ENCODE data around the gene C20orf173.

The C20orf173 gene

GRCh38 chr20:35506872-35507638, 22.4 kb downstream of the C20orf173 start:
- DNase-seq (ENCODE audit: low spot score), result no peak

GRCh38 chr20:35506179-35506578, 23.3 kb downstream of the C20orf173 start:
- no peak for DNase-seq (ENCODE audit: low spot score)

GRCh38 chr20:35504751-35505150, 24.7 kb downstream of the C20orf173 start:
- DNase-seq (ENCODE audit: low spot score), result no peak

- DNase-seq (ENCODE audit: low spot score), result no peak
Measured at GRCh38 chr20:35503841-35504561, 25.5 kb downstream of the C20orf173 start.

GRCh38 chr20:35503281-35503680, 26.2 kb downstream of the C20orf173 start:
- no peak for DNase-seq (ENCODE audit: low spot score)

GRCh38 chr20:35502352-35502751, 27.1 kb downstream of the C20orf173 start:
- DNase-seq (ENCODE audit: low spot score), result no peak

GRCh38 chr20:35499271-35499670, 30.2 kb downstream of the C20orf173 start:
- DNase-seq (ENCODE audit: low spot score), result no peak

GRCh38 chr20:35497780-35498189, 31.7 kb downstream of the C20orf173 start:
- no peak for DNase-seq (ENCODE audit: low spot score)

- DNase-seq (ENCODE audit: low spot score), result no peak
Measured at GRCh38 chr20:35497320-35497719, 32.1 kb downstream of the C20orf173 start.

- DNase-seq (ENCODE audit: low spot score), result no peak
Measured at GRCh38 chr20:35496481-35496880, 33.0 kb downstream of the C20orf173 start.

GRCh38 chr20:35492352-35492751, 37.1 kb downstream of the C20orf173 start:
- DNase-seq (ENCODE audit: low spot score), result no peak

GRCh38 chr20:35491823-35492222, 37.6 kb downstream of the C20orf173 start:
- no peak for DNase-seq (ENCODE audit: low spot score)

- no peak for DNase-seq (ENCODE audit: low spot score)
Measured at GRCh38 chr20:35490736-35491181, 38.7 kb downstream of the C20orf173 start.

- DNase-seq (ENCODE audit: low spot score), result no peak
Measured at GRCh38 chr20:35489717-35490116, 39.7 kb downstream of the C20orf173 start.

- DNase-seq (ENCODE audit: low spot score), result no peak
Measured at GRCh38 chr20:35487479-35487878, 42.0 kb downstream of the C20orf173 start.

- no peak for DNase-seq (ENCODE audit: low spot score)
Measured at GRCh38 chr20:35479798-35480197, 49.7 kb downstream of the C20orf173 start.

- DNase-seq (ENCODE audit: low spot score), result no peak
Measured at GRCh38 chr20:35478804-35479472, 50.5 kb downstream of the C20orf173 start.

All from hematopoietic multipotent progenitor cell treated with erythropoietin and hydrocortisone succinate and interleukin-3 and kit ligand, for 15 days (in vitro differentiated cells).